GM19351 (cell line): Measurements from ENCODE around the gene MSL1.
"Not testable (repeated sequence)": the region's sequence is repeated elsewhere in the genome, so short reads cannot be mapped to it uniquely, and the experiment has no call there.

ENCODE experiments used
- ATAC-seq: cut with Tn5 transposase; IDR thresholded peaks from one replicate; pipeline ENCODE4 v1.9.1; 2021; ENCODE audit warnings: mild to moderate bottlenecking, moderate library complexity; ENCODE audit not compliant: unreplicated experiment

MSL1 gene

GRCh38 chr17:40124279-40125141, 2.7 kb downstream of the MSL1 start:
- no peak for ATAC-seq

GRCh38 chr17:40129498-40129897, 7.7 kb downstream of the MSL1 start:
- ATAC-seq: no peak

- ATAC-seq: no peak
These were observed 8.7 kb downstream of the MSL1 start for GRCh38 chr17:40130352-40131042.

GRCh38 chr17:40134184-40134583, 12.4 kb downstream of the MSL1 start:
- no peak for ATAC-seq

- ATAC-seq: no peak
These were observed 14.0 kb downstream of the MSL1 start for GRCh38 chr17:40135817-40136216.

- ATAC-seq: no peak
These were observed 17.8 kb downstream of the MSL1 start for GRCh38 chr17:40139566-40140058.

- not testable (repeated sequence) for ATAC-seq
These were observed 21.4 kb downstream of the MSL1 start for GRCh38 chr17:40143166-40143565.

GRCh38 chr17:40145476-40145875, 23.7 kb downstream of the MSL1 start:
- ATAC-seq: no peak

- no peak for ATAC-seq
These were observed 26.8 kb downstream of the MSL1 start for GRCh38 chr17:40148527-40148926.

GRCh38 chr17:40150276-40150675, 28.5 kb downstream of the MSL1 start:
- no peak for ATAC-seq

GRCh38 chr17:40151414-40151963, 29.7 kb downstream of the MSL1 start:
- no peak for ATAC-seq

GRCh38 chr17:40153603-40154236, 31.9 kb downstream of the MSL1 start:
- ATAC-seq: no peak

- ATAC-seq: no peak
These were observed 36.2 kb downstream of the MSL1 start for GRCh38 chr17:40157973-40158372.

GRCh38 chr17:40158438-40159013, 36.8 kb downstream of the MSL1 start:
- no peak for ATAC-seq

GRCh38 chr17:40159456-40159855, 37.7 kb downstream of the MSL1 start:
- ATAC-seq: no peak

- no peak for ATAC-seq
These were observed 46.0 kb downstream of the MSL1 start for GRCh38 chr17:40167685-40168261.

GRCh38 chr17:40168262-40168832, 46.6 kb downstream of the MSL1 start:
- no peak for ATAC-seq

GRCh38 chr17:40170325-40170724, 48.6 kb downstream of the MSL1 start:
- no peak for ATAC-seq

GRCh38 chr17:40171750-40172149, 50.0 kb downstream of the MSL1 start:
- no peak for ATAC-seq

GRCh38 chr17:40173091-40173777, 51.5 kb downstream of the MSL1 start:
- no peak for ATAC-seq
